ENCODE measurements around the gene PLB1. TPM values are rescaled to one million over a fixed set of nuclear protein-coding genes. Genes with fewer than 3 reads are reported as not detected.

Gene PLB1
- polyA plus RNA-seq, 1 donor from 2014 or later = not detected

DNA sequence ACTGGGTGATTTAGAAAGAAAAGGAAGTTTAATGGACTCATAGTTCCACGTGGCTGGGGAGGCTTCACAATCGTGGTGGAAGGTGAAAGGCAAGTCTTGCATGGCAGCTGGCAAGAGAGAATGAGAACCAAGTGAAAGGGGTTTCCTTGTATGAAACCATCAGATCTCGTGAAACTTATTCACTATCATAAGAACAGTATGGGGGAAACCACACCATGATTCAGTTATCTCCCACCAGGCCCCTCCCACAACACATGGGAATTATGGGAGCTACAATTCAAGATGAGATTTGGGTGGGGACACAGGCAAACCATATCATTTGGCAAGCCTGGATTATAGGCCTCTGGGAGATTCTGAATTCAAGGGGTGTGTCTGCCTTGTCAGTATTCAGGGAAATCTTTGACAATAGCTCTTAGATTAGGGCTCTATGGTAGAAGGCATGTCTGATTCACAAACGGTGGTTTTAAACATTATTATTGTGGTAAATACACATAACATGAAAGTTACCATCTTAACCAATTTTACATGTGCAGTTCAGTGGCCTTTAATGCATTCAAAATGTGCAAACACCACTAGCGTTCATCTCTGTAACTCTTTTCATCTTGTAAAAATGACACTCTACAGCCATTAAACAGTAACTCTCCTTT is 15.3 kb upstream of the PLB1 start:
- Mint-ChIP-seq H3K27ac (no peak overlapping the region), H3K4me1 (no peaks in the 10 kb centered on the region), H3K4me3 (no peak overlapping the region), H3K36me3 (no peaks in the 10 kb centered on the region), H3K9me3 (peaks cover 0 to 2% (median 0%) of the 10 kb centered on the region in 3 donors), H3K27me3 (peaks cover 2% of the 10 kb centered on the region)

DNA sequence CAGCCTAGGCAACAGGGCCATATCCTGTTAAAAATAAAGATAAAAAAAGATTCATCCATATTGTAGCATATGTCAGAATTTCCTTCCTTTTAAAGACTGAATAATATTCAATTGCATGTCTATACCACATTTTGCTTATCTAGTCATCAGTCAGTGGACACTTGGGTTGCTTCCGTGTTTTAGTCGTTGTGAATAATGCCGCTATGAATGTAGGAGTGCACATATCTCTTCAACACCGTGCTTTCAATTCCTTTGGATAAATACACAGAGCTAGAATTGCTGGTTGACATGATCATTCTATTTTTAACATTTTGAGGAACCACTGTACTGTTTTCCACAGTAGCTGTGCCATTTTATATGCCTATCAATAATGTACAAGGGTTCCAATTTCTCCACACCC is 14.0 kb upstream of the PLB1 start:
- Mint-ChIP-seq H3K4me1 (no peaks in the 10 kb centered on the region), H3K9me3 (peaks cover 0 to 2% (median 0%) of the 10 kb centered on the region in 3 donors), H3K36me3 (no peaks in the 10 kb centered on the region), H3K27me3 (peaks cover 3% of the 10 kb centered on the region), H3K4me3 (no peak overlapping the region), H3K27ac (no peak overlapping the region)

DNA sequence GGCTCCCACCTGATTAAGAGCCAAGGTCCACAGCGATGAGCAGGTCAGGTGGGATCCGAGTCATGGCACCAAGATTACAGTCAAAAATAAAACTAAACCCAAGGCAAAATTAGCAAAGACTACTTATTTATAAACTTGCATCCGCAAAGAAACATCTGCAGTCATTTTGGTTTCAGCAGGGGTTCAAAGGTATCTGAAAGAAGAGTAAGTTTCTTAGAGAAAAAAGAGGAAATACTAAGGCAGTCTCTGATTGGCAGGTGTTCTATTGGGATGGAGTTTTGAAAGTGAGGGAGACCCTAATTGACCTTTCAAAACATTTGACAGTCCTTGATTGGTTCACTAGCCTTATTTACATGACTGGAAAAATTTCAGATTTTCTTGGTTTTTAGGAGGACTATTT is 11.0 kb upstream of the PLB1 start:
- Mint-ChIP-seq H3K4me1 (no peaks in the 10 kb centered on the region), H3K36me3 (no peaks in the 10 kb centered on the region), H3K4me3 (no peak overlapping the region), H3K9me3 (peaks cover 0 to 2% (median 0%) of the 10 kb centered on the region in 3 donors), H3K27me3 (peaks cover 3% of the 10 kb centered on the region), H3K27ac (no peak overlapping the region)

DNA sequence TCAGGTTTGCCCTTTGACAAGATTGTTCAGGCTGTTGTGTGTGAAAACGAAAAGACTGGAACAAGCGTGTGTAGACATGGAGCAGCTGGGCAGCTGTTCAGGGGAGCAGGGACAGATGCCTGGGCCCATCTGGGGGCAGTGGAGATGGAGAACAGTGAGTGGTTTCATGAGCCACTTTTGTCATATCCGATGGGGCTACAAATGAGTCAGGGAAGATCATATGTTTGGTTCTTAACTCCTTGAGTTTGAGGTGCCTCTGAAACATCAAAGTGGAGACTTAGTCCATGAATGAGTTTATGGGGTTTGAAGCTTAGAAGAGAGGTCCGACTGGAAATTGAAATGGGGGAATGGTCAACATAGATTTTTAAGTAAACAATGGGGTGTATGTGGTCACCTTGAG is 9.3 kb upstream of the PLB1 start:
- Mint-ChIP-seq H3K27me3 (peaks cover 3% of the 10 kb centered on the region), H3K9me3 (no peaks in the 10 kb centered on the region), H3K4me1 (no peaks in the 10 kb centered on the region), H3K4me3 (no peak overlapping the region), H3K36me3 (no peaks in the 10 kb centered on the region), H3K27ac (no peak overlapping the region)

DNA sequence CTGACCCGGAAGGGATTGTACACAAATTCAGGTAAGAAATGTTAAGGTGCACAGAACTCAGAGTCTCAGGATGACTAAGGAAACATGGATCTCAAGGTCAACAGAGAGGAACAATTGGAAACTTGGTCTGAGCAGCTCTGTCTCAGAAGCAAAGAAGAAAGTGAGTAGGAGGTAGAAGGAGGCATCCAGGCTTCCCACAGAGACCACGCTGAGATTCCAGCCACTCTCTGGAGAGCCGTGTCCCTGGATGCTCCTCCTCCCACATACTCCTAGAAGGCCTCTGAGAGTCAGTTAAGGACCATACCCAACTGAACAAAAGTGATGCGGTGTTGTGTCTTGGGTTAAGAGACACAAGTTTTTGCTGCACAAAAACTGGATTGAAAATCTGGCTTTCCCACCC is 8.6 kb upstream of the PLB1 start:
- Mint-ChIP-seq H3K27me3 (peaks cover 3% of the 10 kb centered on the region), H3K4me1 (no peaks in the 10 kb centered on the region), H3K4me3 (no peak overlapping the region), H3K9me3 (no peaks in the 10 kb centered on the region), H3K27ac (no peak overlapping the region), H3K36me3 (no peaks in the 10 kb centered on the region)

DNA sequence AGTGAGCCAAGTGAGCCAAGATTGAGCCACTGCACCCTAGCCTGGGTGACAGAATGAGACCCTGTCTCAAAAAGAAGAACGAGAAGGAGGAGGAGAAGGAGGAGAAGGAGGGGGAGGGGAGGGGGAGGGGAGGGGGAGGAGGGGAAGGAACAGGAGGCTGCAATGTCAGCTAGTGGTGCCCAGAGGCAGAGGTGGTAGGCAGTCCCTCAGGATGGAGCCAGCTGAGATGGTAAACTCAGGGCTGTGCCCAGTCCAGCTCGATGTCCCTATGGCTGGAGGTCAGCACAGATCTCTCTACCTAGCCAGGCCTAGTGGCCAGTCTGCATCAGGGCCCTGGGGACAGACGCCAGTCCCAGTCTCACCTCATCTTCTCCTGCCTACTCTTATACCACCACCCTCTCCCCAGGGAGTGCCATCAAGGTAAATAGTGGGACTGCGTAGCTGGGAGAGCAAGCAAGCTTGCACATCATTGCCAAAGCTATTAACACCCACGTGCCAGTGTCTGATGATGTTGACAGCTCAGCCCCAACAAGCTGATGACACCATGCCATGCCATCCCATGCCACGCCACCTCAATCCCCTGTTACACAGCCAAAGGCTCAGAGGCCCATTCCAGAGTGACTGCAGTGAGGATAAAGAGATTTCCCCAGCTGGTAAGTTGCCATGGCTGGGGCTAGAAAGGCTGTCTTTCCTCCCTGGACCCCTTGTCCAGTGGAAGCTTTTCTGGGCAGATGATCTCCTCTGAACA is 7.6 kb upstream of the PLB1 start:
- Mint-ChIP-seq H3K27ac (no peak overlapping the region), H3K9me3 (no peaks in the 10 kb centered on the region), H3K27me3 (peaks cover 1% of the 10 kb centered on the region), H3K4me3 (no peak overlapping the region), H3K36me3 (no peaks in the 10 kb centered on the region), H3K4me1 (no peaks in the 10 kb centered on the region)

DNA sequence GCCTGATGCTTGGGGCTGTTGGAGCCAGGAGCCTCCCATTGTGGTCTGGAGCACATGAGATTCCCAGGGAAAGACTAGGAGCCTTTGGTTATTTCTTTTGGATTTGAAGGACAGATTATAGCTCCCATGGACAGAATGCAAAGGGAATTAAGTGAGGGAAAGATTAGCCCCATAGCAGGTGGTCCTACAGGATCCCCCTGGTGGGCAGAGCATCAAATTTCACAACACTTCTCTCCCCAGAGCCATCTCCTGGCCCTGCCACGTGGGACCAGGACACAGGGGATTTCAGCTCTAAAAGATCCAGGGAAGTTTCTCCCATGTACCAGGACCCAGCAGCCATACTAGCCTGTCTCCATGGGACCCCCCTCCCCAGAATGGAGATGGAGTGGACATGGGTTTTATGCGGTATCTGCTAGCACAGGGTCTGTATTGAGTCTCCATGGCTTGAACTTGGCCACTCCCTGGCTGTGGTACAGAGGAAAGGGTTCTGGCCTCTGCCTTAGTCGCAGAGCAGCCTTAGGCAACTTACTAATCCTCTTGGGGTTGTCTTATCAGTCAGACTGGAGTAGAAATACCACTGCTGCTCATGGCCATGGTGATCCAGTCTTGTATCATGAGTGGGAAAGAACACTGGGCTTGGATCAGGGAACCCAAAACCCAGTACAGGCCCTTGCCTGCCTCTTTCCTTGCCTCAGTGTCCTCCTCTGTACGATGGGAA is 6.8 kb upstream of the PLB1 start:
- no peak overlapping the region for H3K4me3 Mint-ChIP-seq
- H3K27ac Mint-ChIP-seq = no peak overlapping the region
- no peaks in the 10 kb centered on the region for H3K36me3 Mint-ChIP-seq
- no peaks in the 10 kb centered on the region for H3K9me3 Mint-ChIP-seq
- H3K27me3 Mint-ChIP-seq = peaks cover 1% of the 10 kb centered on the region
- no peaks in the 10 kb centered on the region for H3K4me1 Mint-ChIP-seq

DNA sequence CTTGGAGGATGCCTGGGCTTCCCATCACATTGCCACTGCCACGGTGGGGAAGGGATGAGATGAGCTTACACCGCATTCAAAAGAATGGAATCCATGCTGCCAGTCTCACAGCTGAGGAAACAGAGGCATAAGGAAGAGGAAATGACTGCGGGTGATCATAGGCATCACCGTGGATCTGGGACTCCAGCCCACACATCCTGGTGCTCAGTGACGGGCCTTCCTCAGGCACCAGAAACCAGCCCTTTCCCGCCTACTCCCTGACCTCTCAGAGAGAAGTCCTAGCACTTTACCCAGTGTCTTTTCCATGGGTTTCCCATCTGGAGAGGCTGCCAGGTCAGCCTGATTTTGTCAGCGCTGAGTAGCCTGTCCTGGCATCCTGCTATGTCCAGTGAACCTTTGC is 5.3 kb upstream of the PLB1 start:
- H3K27ac Mint-ChIP-seq = no peak overlapping the region
- no peaks in the 10 kb centered on the region for H3K9me3 Mint-ChIP-seq
- no peaks in the 10 kb centered on the region for H3K4me1 Mint-ChIP-seq
- H3K27me3 Mint-ChIP-seq = peaks cover 1% of the 10 kb centered on the region
- H3K4me3 Mint-ChIP-seq = no peak overlapping the region
- no peaks in the 10 kb centered on the region for H3K36me3 Mint-ChIP-seq

DNA sequence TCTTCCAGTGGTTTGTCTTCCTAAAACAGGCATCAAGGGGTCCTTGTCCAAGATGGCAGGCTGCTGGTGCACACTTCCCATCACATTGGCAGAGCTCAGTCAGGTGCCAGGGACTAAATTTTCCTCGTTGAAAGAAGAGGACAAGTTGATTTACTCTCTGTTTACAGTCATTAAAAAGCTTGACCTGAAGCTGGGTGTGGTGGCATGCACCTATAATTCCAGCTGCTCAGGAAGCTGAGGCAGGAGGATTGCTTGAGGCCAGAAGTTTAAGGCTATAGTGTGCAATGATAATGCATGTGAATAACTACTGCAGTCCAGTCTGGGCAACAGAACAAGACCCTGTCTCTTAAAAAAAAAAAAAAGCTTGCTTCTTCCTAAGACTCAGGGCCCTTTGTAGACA is 3.6 kb upstream of the PLB1 start:
- Mint-ChIP-seq H3K4me3 (no peak overlapping the region), H3K27ac (no peak overlapping the region), H3K9me3 (no peaks in the 10 kb centered on the region), H3K27me3 (peaks cover 6% of the 10 kb centered on the region), H3K36me3 (no peaks in the 10 kb centered on the region), H3K4me1 (no peaks in the 10 kb centered on the region)

- no peaks in the 10 kb centered on the region for H3K36me3 Mint-ChIP-seq
- H3K4me3 Mint-ChIP-seq = no peak overlapping the region
- no peaks in the 10 kb centered on the region for H3K9me3 Mint-ChIP-seq
- no peaks in the 10 kb centered on the region for H3K4me1 Mint-ChIP-seq
- H3K27me3 Mint-ChIP-seq = peaks cover 6% of the 10 kb centered on the region
- H3K27ac Mint-ChIP-seq = no peak overlapping the region
Measured at GRCh38 chr2:28493636-28494035, 2.2 kb upstream of the PLB1 start.

- Mint-ChIP-seq H3K27ac (no peak overlapping the region), H3K36me3 (no peaks in the 10 kb centered on the region), H3K4me1 (no peaks in the 10 kb centered on the region), H3K9me3 (peaks cover 0 to 2% (median 0%) of the 10 kb centered on the region in 3 donors), H3K27me3 (peaks cover 11% of the 10 kb centered on the region), H3K4me3 (no peak overlapping the region)
Measured at GRCh38 chr2:28496781-28497180, 921 bp downstream of the PLB1 start.

DNA sequence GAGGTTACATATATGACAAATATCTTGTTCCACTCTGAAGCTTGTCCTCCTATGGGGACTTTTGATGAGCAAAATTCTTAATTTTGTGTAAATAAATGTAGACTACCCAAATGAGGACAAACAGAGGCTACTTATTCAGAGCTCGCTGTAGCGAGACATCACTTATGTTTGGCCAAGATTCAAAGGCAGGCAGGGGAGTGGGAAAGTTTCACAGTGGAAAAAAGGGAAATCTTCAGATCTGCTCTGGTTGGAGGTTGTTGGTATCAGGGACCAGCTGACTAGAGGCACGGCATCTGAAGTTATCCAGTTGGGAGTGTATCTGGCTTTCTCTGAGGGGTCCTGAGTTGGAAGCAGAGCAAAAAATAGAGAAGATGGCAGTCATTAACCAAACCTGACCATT is 1.3 kb downstream of the PLB1 start:
- Mint-ChIP-seq H3K36me3 (no peaks in the 10 kb centered on the region), H3K27ac (no peak overlapping the region), H3K4me3 (no peak overlapping the region), H3K9me3 (peaks cover 0 to 2% (median 0%) of the 10 kb centered on the region in 3 donors), H3K4me1 (no peaks in the 10 kb centered on the region), H3K27me3 (peaks cover 11% of the 10 kb centered on the region)

GRCh38 chr2:28499282-28499681 is 3.4 kb downstream of the PLB1 start:
- no peak overlapping the region for H3K4me3 Mint-ChIP-seq
- peaks cover 0 to 2% (median 0%) of the 10 kb centered on the region in 3 donors for H3K9me3 Mint-ChIP-seq
- H3K27ac Mint-ChIP-seq = no peak overlapping the region
- no peaks in the 10 kb centered on the region for H3K4me1 Mint-ChIP-seq
- no peaks in the 10 kb centered on the region for H3K36me3 Mint-ChIP-seq
- peaks cover 11% of the 10 kb centered on the region for H3K27me3 Mint-ChIP-seq

DNA sequence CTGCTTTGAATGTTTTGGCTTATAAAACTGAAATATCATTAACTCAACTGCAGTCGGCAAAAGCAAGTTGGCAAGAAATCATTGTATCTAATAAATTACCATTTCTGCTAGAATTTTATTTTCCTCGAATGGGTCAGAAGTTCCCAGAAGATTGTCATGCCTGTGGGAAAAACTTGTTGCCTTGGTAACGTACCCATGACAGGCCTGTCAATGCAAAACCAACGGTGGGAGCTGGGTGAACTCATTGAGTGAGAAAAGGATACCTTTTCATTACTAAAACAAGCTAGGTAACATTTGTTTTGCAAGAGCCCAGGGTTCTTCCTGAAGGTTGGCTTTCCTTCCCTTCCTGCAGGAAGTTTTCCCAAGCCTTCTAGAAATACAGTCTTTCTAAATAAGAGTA is 9.5 kb downstream of the PLB1 start:
- Mint-ChIP-seq H3K27ac (peak overlapping the region in 1 of 3 donors; percentile 13), H3K27me3 (peaks cover 3% of the 10 kb centered on the region), H3K9me3 (no peaks in the 10 kb centered on the region), H3K4me1 (no peaks in the 10 kb centered on the region), H3K4me3 (no peak overlapping the region), H3K36me3 (no peaks in the 10 kb centered on the region)

- no peaks in the 10 kb centered on the region for H3K4me1 Mint-ChIP-seq
- H3K4me3 Mint-ChIP-seq = no peak overlapping the region
- H3K27ac Mint-ChIP-seq = no peak overlapping the region
- no peaks in the 10 kb centered on the region for H3K9me3 Mint-ChIP-seq
- peaks cover 3% of the 10 kb centered on the region for H3K27me3 Mint-ChIP-seq
- no peaks in the 10 kb centered on the region for H3K36me3 Mint-ChIP-seq
Measured at GRCh38 chr2:28506112-28506910, 10.5 kb downstream of the PLB1 start.
